Progenitor cell of endocrine pancreas (in vitro differentiated cells): ENCODE data around the gene EYA4. TPM values are rescaled to one million over a fixed set of nuclear protein-coding genes. Genes with fewer than 3 reads are reported as not detected.

Experiments used
- DNase-seq: peaks from one replicate; pipeline ENCODE4 v3.0.0; 2021; ENCODE audit warnings: low spot score; ENCODE audit not compliant: unreplicated experiment
- H3K27ac Mint-ChIP-seq: 2 replicates; pipeline ENCODE4 v1.8.0; 2021; ENCODE audit warnings: mild to moderate bottlenecking, moderate library complexity, mixed read lengths
- H3K27me3 Mint-ChIP-seq: 2 replicates; pipeline ENCODE4 v1.8.0; 2021; ENCODE audit warnings: mixed read lengths
- H3K36me3 Mint-ChIP-seq: 2 replicates; pipeline ENCODE4 v1.8.0; 2022; ENCODE audit warnings: mixed read lengths; ENCODE audit not compliant: insufficient read depth
- H3K4me1 Mint-ChIP-seq: 2 replicates; pipeline ENCODE4 v1.8.0; 2021; ENCODE audit warnings: low read depth, mixed read lengths
- H3K4me3 Mint-ChIP-seq: 2 replicates; pipeline ENCODE4 v1.8.0; 2021; ENCODE audit warnings: low read depth, mild to moderate bottlenecking, moderate library complexity, mixed read lengths
- H3K9me3 Mint-ChIP-seq: 2 replicates; pipeline ENCODE4 v1.8.0; 2021; ENCODE audit warnings: low read depth, mixed read lengths
- CTCF ChIP-seq: fragments of 200-600 bp; sonication (generic); IDR thresholded peaks from one replicate; pipeline ENCODE4 v1.5.0; 2021; ENCODE audit warnings: antibody characterized with exemption, mild to moderate bottlenecking; ENCODE audit not compliant: unreplicated experiment
- total RNA-seq: library from RNA; stranded (reverse); gene quantifications from 2 replicates; pipeline ENCODE4 v1.2.1, GENCODE V29; 2021

Gene EYA4
- total RNA-seq, 1 donor from 2014 or later: 0.41 TPM

- no peak overlapping the region for H3K27ac Mint-ChIP-seq
Measured at GRCh38 chr6:133208183-133208755, 32.9 kb upstream of the EYA4 start.

GRCh38 chr6:133214267-133214666 lies 26.9 kb upstream of the EYA4 start:
- DNase-seq: no peak
- peaks cover 4% of the 10 kb centered on the region for H3K4me1 Mint-ChIP-seq
- TF ChIP-seq CTCF: no peak
- H3K27ac Mint-ChIP-seq: no peak overlapping the region
- H3K9me3 Mint-ChIP-seq: peaks cover under 1% of the 10 kb centered on the region
- no peak overlapping the region for H3K4me3 Mint-ChIP-seq
- H3K36me3 Mint-ChIP-seq: no peaks in the 10 kb centered on the region
- no peaks in the 10 kb centered on the region for H3K27me3 Mint-ChIP-seq

More at GRCh38 chr6:133208183-133208755, 32.9 kb upstream of the EYA4 start:
- H3K4me3 Mint-ChIP-seq: no peak overlapping the region
- no peaks in the 10 kb centered on the region for H3K27me3 Mint-ChIP-seq
- no peak for DNase-seq
- H3K4me1 Mint-ChIP-seq: no peaks in the 10 kb centered on the region
- TF ChIP-seq CTCF: no peak
- no peaks in the 10 kb centered on the region for H3K36me3 Mint-ChIP-seq
- H3K9me3 Mint-ChIP-seq: no peaks in the 10 kb centered on the region

- no peak overlapping the region for H3K27ac Mint-ChIP-seq
- peaks cover 4% of the 10 kb centered on the region for H3K9me3 Mint-ChIP-seq
- H3K36me3 Mint-ChIP-seq: no peaks in the 10 kb centered on the region
- no peak for DNase-seq
- no peak overlapping the region for H3K4me3 Mint-ChIP-seq
- H3K4me1 Mint-ChIP-seq: peaks cover 4% of the 10 kb centered on the region
- TF ChIP-seq CTCF: no peak
- no peaks in the 10 kb centered on the region for H3K27me3 Mint-ChIP-seq
Measured at GRCh38 chr6:133218852-133219251, 22.3 kb upstream of the EYA4 start.

- Mint-ChIP-seq H3K4me3 (no peak overlapping the region), H3K4me1 (peaks cover 15% of the 10 kb centered on the region), H3K9me3 (peaks cover 4% of the 10 kb centered on the region), H3K36me3 (no peaks in the 10 kb centered on the region), H3K27ac (no peak overlapping the region), H3K27me3 (no peaks in the 10 kb centered on the region)
- no peak for DNase-seq
- no peak for TF ChIP-seq CTCF
Measured at GRCh38 chr6:133223452-133224029, 17.6 kb upstream of the EYA4 start.

DNA sequence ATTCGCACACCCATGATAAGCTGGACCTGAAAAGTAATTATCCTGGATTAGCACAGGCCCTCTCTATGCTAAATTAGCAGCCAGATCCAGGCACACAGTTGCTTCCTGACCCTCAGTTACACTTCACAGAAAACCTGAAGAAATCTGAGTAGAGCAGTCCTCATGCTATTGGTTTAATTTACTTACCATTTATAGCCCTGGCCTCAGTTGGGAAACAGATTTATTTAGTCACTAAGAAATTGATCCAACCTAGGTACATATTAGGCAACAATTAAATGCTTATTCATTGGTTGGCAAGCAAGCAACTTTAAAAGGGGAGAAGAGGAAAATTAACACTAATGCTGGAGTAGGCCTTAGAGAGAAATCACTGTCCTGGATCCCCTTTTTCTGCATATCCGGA lies 15.6 kb upstream of the EYA4 start:
- Mint-ChIP-seq H3K4me3 (no peak overlapping the region), H3K27ac (no peak overlapping the region), H3K4me1 (peaks cover 11% of the 10 kb centered on the region), H3K9me3 (no peaks in the 10 kb centered on the region), H3K36me3 (no peaks in the 10 kb centered on the region), H3K27me3 (no peaks in the 10 kb centered on the region)
- DNase-seq: no peak
- no peak for TF ChIP-seq CTCF
